ENCODE measurements around the gene CLDND1. TPM values are rescaled to one million over a fixed set of nuclear protein-coding genes. Genes with fewer than 3 reads are reported as not detected.

Gene CLDND1
- total RNA-seq, 1 experiment from 2014 or later: 80.6 TPM

DNA sequence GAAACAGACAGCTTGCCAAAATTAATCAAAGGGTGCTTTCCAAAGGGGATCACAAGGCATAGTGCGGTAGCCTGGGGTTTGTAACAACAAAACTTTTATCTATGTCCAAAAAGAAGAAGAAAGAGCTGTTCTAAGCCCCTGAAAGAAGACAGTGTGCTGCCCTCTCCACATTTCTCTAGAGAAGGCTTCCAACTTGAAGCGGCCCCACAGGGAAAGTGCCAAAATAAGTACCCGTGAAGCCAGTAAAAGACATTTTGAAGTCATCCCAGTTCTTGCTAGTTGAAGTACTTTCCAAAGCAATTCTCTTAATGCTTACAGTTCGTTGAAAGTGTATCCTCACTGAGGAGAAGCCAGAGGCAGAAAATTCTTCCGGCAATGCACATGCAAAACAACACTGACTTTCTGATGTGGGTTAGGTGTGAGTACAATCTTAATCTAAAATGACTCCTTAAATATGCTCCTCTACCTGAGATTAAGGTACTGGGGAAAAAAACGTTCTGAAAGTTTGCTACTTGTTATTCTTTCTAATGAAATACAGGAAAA lies 30.4 kb upstream of the CLDND1 start:
- ATAC-seq (no peak), DNase-seq (ENCODE audit: low spot score) (no peak)
- peaks cover 5% of the 10 kb centered on the region; the same call in 1 of the 2 replicates for H3K4me1 Mint-ChIP-seq
- TF ChIP-seq, protein P1, sequence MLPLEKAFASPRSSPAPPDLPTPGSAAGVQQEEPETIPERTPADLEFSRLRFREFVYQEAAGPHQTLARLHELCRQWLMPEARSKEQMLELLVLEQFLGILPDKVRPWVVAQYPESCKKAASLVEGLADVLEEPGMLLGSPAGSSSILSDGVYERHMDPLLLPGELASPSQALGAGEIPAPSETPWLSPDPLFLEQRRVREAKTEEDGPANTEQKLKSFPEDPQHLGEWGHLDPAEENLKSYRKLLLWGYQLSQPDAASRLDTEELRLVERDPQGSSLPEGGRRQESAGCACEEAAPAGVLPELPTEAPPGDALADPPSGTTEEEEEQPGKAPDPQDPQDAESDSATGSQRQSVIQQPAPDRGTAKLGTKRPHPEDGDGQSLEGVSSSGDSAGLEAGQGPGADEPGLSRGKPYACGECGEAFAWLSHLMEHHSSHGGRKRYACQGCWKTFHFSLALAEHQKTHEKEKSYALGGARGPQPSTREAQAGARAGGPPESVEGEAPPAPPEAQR (CRISPR knock-in tag; IDR thresholded peaks at IDR 0.05): no peak
- no peak for TF ChIP-seq TEAD4 (CRISPR knock-in tag; IDR thresholded peaks at IDR 0.05)
- TF ChIP-seq RELA (CRISPR knock-in tag; IDR thresholded peaks at IDR 0.05; ENCODE audit: borderline replicate concordance): no peak
- TF ChIP-seq, protein P2, sequence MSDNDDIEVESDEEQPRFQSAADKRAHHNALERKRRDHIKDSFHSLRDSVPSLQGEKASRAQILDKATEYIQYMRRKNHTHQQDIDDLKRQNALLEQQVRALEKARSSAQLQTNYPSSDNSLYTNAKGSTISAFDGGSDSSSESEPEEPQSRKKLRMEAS (CRISPR knock-in tag; IDR thresholded peaks at IDR 0.05): no peak
- TF ChIP-seq OVOL2 (CRISPR knock-in tag; IDR thresholded peaks at IDR 0.05; ENCODE audit: borderline replicate concordance): no peak
- TF ChIP-seq, protein P3, sequence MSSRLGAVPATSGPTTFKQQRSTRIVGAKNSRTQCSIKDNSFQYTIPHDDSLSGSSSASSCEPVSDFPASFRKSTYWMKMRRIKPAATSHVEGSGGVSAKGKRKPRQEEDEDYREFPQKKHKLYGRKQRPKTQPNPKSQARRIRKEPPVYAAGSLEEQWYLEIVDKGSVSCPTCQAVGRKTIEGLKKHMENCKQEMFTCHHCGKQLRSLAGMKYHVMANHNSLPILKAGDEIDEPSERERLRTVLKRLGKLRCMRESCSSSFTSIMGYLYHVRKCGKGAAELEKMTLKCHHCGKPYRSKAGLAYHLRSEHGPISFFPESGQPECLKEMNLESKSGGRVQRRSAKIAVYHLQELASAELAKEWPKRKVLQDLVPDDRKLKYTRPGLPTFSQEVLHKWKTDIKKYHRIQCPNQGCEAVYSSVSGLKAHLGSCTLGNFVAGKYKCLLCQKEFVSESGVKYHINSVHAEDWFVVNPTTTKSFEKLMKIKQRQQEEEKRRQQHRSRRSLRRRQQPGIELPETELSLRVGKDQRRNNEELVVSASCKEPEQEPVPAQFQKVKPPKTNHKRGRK (CRISPR knock-in tag; IDR thresholded peaks at IDR 0.05; ENCODE audit: borderline replicate concordance): no peak
- no peaks in the 10 kb centered on the region for H3K36me3 Mint-ChIP-seq
- no peaks in the 10 kb centered on the region for H3K9me3 Mint-ChIP-seq
- no peak overlapping the region for H3K4me3 Mint-ChIP-seq
- H3K27me3 Mint-ChIP-seq (ENCODE audit: low read depth): no peaks in the 10 kb centered on the region
- ChIA-PET POLR2A (no interaction called here), CTCF (interaction anchor here (0.6 kb wide), 1 partner anchor 349 kb away, joined by 3 read pairs; no protein-coding TSS in a partner anchor)
- no peak overlapping the region for H3K27ac Mint-ChIP-seq

DNA sequence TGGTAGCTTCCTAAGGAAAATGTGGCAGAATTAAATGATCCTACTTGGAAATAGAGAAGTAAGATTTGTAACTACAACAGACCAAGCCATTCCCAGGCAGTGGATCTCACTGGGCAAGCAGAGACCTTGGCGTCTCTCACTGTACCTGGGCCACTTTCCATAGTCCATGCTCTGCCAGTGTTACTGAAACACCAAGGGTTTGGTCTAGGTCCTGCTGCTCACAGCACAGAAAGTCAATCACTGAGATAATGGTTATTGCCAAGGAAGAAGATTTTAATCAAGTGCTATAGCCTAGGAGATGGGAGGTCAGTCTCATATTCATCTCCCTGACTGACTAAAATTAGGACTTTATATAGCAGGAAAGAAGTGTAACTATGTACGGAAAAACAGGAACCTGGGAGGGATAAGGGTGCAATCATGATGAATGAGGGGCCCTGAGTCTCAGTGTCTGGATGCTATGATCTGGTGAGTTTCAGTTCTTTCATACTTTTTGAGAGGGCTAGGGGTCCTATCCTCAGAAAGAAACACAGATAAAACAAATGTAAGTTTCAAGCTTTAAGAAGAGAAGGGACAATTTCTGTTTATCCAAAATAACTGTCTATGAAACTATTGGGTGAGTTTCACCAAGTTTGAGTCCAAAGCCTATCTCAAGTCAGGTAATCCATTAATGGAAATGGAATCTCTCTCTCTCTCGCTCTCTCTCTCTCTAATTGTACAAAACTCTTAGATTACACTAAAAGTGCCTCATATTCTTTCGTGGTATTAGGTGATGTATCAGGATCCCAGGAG lies 29.7 kb upstream of the CLDND1 start:
- ChIA-PET CTCF (no interaction called here), POLR2A (no interaction called here)
- no peak overlapping the region for H3K4me3 Mint-ChIP-seq
- peaks cover 5% of the 10 kb centered on the region; the same call in 1 of the 2 replicates for H3K4me1 Mint-ChIP-seq
- no peak for ATAC-seq
- H3K27ac Mint-ChIP-seq: no peak overlapping the region
- H3K27me3 Mint-ChIP-seq (ENCODE audit: low read depth): no peaks in the 10 kb centered on the region
- H3K36me3 Mint-ChIP-seq: no peaks in the 10 kb centered on the region
- no peaks in the 10 kb centered on the region for H3K9me3 Mint-ChIP-seq
- TF ChIP-seq, protein P1 (CRISPR knock-in tag; IDR thresholded peaks at IDR 0.05): no peak
- TF ChIP-seq HMGA2 (CRISPR knock-in tag; IDR thresholded peaks at IDR 0.05) (no peak), ZNF232 (CRISPR knock-in tag; IDR thresholded peaks at IDR 0.05) (no peak), GTF2I (CRISPR knock-in tag; conservative IDR thresholded peaks at IDR 0.05) (no peak), NR2C2 (CRISPR knock-in tag; IDR thresholded peaks at IDR 0.05) (no peak)
- TF ChIP-seq, protein P4, sequence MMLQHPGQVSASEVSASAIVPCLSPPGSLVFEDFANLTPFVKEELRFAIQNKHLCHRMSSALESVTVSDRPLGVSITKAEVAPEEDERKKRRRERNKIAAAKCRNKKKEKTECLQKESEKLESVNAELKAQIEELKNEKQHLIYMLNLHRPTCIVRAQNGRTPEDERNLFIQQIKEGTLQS (CRISPR knock-in tag; conservative IDR thresholded peaks at IDR 0.05): no peak
- no peak for DNase-seq (ENCODE audit: low spot score)

DNA sequence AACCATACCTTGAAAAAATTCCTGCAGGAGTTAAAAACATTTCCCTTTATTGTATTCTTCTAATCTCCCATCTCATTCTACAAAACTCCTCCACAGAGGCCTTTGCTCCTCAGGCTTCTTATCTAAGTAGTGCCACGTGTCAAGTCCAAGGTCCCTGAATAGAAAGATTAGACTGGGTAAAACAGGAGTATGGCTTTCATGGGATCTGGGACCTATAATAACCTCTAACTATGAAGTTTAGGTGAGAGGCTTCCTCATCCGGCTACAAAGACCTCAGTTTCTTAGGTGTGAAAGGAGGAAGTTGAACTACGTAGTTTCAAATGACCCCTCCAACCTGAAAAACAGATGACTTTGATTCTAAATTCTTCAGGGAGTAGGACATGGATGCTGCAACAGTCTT lies 29.1 kb upstream of the CLDND1 start:
- no peaks in the 10 kb centered on the region for H3K27me3 Mint-ChIP-seq (ENCODE audit: low read depth)
- DNase-seq (ENCODE audit: low spot score): no peak
- peaks cover 5% of the 10 kb centered on the region; the same call in 1 of the 2 replicates for H3K4me1 Mint-ChIP-seq
- H3K27ac Mint-ChIP-seq: no peak overlapping the region
- no peaks in the 10 kb centered on the region for H3K9me3 Mint-ChIP-seq
- CTCF ChIA-PET: no interaction called here
- no peak for ATAC-seq
- H3K36me3 Mint-ChIP-seq: no peaks in the 10 kb centered on the region
- no peak overlapping the region for H3K4me3 Mint-ChIP-seq
- POLR2A ChIA-PET: no interaction called here
- TF ChIP-seq, protein P5, sequence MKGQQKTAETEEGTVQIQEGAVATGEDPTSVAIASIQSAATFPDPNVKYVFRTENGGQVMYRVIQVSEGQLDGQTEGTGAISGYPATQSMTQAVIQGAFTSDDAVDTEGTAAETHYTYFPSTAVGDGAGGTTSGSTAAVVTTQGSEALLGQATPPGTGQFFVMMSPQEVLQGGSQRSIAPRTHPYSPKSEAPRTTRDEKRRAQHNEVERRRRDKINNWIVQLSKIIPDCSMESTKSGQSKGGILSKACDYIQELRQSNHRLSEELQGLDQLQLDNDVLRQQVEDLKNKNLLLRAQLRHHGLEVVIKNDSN (CRISPR knock-in tag; IDR thresholded peaks at IDR 0.05): no peak
- TF ChIP-seq SOX15 (CRISPR knock-in tag; IDR thresholded peaks at IDR 0.05) (no peak), FOXP1 (CRISPR knock-in tag; IDR thresholded peaks at IDR 0.05; ENCODE audit: borderline replicate concordance) (no peak), KAT7 (CRISPR knock-in tag; IDR thresholded peaks at IDR 0.05; ENCODE audit: borderline replicate concordance) (no peak), MXD4 (CRISPR knock-in tag; IDR thresholded peaks at IDR 0.05; ENCODE audit: borderline replicate concordance) (no peak)
- TF ChIP-seq, protein P6, sequence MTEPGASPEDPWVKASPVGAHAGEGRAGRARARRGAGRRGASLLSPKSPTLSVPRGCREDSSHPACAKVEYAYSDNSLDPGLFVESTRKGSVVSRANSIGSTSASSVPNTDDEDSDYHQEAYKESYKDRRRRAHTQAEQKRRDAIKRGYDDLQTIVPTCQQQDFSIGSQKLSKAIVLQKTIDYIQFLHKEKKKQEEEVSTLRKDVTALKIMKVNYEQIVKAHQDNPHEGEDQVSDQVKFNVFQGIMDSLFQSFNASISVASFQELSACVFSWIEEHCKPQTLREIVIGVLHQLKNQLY (CRISPR knock-in tag; IDR thresholded peaks at IDR 0.05): no peak
- TF ChIP-seq, protein P7, sequence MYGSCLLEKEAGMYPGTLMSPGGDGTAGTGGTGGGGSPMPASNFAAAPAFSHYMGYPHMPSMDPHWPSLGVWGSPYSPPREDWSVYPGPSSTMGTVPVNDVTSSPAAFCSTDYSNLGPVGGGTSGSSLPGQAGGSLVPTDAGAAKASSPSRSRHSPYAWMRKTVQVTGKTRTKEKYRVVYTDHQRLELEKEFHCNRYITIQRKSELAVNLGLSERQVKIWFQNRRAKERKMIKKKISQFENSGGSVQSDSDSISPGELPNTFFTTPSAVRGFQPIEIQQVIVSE (CRISPR knock-in tag; IDR thresholded peaks at IDR 0.05; ENCODE audit: borderline replicate concordance): no peak
- TF ChIP-seq, protein P8, sequence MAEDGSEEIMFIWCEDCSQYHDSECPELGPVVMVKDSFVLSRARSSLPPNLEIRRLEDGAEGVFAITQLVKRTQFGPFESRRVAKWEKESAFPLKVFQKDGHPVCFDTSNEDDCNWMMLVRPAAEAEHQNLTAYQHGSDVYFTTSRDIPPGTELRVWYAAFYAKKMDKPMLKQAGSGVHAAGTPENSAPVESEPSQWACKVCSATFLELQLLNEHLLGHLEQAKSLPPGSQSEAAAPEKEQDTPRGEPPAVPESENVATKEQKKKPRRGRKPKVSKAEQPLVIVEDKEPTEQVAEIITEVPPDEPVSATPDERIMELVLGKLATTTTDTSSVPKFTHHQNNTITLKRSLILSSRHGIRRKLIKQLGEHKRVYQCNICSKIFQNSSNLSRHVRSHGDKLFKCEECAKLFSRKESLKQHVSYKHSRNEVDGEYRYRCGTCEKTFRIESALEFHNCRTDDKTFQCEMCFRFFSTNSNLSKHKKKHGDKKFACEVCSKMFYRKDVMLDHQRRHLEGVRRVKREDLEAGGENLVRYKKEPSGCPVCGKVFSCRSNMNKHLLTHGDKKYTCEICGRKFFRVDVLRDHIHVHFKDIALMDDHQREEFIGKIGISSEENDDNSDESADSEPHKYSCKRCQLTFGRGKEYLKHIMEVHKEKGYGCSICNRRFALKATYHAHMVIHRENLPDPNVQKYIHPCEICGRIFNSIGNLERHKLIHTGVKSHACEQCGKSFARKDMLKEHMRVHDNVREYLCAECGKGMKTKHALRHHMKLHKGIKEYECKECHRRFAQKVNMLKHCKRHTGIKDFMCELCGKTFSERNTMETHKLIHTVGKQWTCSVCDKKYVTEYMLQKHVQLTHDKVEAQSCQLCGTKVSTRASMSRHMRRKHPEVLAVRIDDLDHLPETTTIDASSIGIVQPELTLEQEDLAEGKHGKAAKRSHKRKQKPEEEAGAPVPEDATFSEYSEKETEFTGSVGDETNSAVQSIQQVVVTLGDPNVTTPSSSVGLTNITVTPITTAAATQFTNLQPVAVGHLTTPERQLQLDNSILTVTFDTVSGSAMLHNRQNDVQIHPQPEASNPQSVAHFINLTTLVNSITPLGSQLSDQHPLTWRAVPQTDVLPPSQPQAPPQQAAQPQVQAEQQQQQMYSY (CRISPR knock-in tag; IDR thresholded peaks at IDR 0.05): no peak
